Fibroblast of peridontal ligament (primary cell): ENCODE measurements around the gene AHR.
A peak's percentile ranks its signal among the peaks of the same experiment; 100 is the strongest.

Experiments
- DNase-seq: peaks from one replicate; pipeline ENCODE4 v3.0.0-alpha.2; 2010; ENCODE audit errors: extremely low read depth

AHR gene

GRCh38 chr7:17298102-17298839 lies at the start of gene AHR:
Gene AHR (plus strand): TSS chr7:17298652. CDS start chr7:17299265, 613 bp downstream.
- peak; percentile 95 for DNase-seq

- no peak for DNase-seq
Observed at GRCh38 chr7:17253885-17254284, 44.6 kb upstream of the AHR start.

- no peak for DNase-seq
Observed at GRCh38 chr7:17255926-17256325, 42.5 kb upstream of the AHR start.

GRCh38 chr7:17256375-17256774 lies 42.1 kb upstream of the AHR start:
- no peak for DNase-seq

- DNase-seq, result no peak
Observed at GRCh38 chr7:17266565-17266964, 31.9 kb upstream of the AHR start.

GRCh38 chr7:17269341-17270221 lies 28.9 kb upstream of the AHR start:
- no peak for DNase-seq

- DNase-seq, result no peak
Observed at GRCh38 chr7:17274551-17275245, 23.8 kb upstream of the AHR start.

- DNase-seq, result peak; percentile 98
Observed at GRCh38 chr7:17275749-17276671, 22.4 kb upstream of the AHR start.

- DNase-seq, result no peak
Observed at GRCh38 chr7:17279061-17279460, 19.4 kb upstream of the AHR start.

GRCh38 chr7:17289074-17289645 lies 9.3 kb upstream of the AHR start:
- DNase-seq, result peak; percentile 81

GRCh38 chr7:17292843-17293242 lies 5.6 kb upstream of the AHR start:
- no peak for DNase-seq

- DNase-seq, result no peak
Observed at GRCh38 chr7:17293481-17293880, 5.0 kb upstream of the AHR start.

GRCh38 chr7:17297243-17297642 lies 1.2 kb upstream of the AHR start:
- no peak for DNase-seq

GRCh38 chr7:17298840-17299482 lies 509 bp downstream of the AHR start:
- DNase-seq, result no peak

GRCh38 chr7:17299483-17299991 lies 1.1 kb downstream of the AHR start:
- DNase-seq, result peak; percentile 48

GRCh38 chr7:17300012-17300411 lies 1.6 kb downstream of the AHR start:
- no peak for DNase-seq

GRCh38 chr7:17300437-17300836 lies 2.0 kb downstream of the AHR start:
- DNase-seq, result no peak

- peak; percentile 80 for DNase-seq
Observed at GRCh38 chr7:17301471-17302456, 3.3 kb downstream of the AHR start.

- DNase-seq, result peak; percentile 85
Observed at GRCh38 chr7:17302575-17303142, 4.2 kb downstream of the AHR start.
